ENCODE measurements around the gene KICS2.

The KICS2 gene

GRCh38 chr12:64173456-64173855 lies 48.6 kb downstream of the KICS2 start:
- TF ChIP-seq CTCF (IDR thresholded peaks at IDR 0.05; ENCODE audit: low read depth, low read length): no peak
- TF ChIP-seq MAX (IDR thresholded peaks at IDR 0.05; ENCODE audit: low read depth, low read length): no peak
- no peak for TF ChIP-seq POLR2A (IDR thresholded peaks at IDR 0.05; ENCODE audit: extremely low read depth, insufficient read length)
- no peak for TF ChIP-seq MYC (IDR thresholded peaks at IDR 0.05; ENCODE audit: low read depth, low read length)
- DNase-seq (ENCODE audit: low read depth): no peak
- H3K4me3 ChIP-seq (ENCODE audit: low read depth, low read length): no peak overlapping the region

Data from NB4 (cell line).